ENCODE results near the gene APLF. TPM values are rescaled to one million over a fixed set of nuclear protein-coding genes. Genes with fewer than 3 reads are reported as not detected.

The APLF gene
- total and polyA plus RNA-seq, 10 of the 15 experiments (the other 5 are each of a cell fraction or from before 2014, with no cell fraction given): 0.66 to 2.8 (median 1.8) TPM

DNA sequence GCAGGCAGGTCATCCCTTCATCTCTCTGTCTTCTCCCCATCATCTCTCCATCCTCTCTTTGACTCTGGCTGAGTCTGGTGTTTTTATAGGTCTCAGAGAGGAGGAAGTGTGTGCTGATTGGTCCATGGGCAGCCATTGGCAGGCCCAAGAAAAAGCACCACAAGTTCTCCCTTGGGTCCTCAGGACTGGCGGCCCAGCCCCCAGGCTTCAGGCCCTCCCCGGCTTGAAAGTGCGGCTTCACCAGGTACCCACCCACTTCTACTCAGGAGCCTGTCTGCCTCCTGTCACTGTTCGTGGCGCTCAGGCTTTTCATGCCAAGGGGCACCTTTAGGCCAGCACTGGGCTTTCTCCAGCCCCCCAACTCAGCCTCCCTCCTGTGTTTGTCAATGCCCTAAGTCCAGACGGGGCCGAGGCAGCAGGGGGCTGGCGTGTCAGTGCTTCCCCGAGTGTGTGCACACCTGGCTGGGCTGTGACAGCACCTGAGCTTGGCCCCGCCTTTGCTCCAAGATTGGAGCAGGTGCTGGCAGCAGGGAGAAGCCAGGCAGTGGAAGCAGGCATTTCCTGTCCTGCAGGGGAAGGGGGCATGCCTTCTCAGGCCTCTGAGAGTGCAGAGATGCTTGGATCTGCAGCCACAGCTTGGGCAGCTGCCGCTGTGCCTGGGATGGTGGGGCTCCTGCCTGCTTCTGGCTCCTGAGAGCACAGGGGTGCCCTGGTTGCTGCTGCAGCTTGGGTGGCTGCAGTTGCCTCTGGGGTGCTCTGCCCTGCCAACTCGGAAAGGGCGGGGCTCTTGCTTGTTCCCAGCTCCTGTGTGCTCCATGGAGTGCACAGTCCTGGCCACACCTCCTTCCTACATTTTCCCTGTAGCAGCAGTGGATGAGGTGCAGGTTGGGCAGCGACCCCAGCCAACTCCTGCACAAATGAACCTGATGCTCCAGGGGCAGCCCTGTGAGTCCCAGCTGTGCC, 34.4 kb upstream of the APLF start (continued):
- TF ChIP-seq RAD21 (IDR thresholded peaks at IDR 0.05; ENCODE audit: insufficient read depth, low read depth, low read length) (no peak), FOS (IDR thresholded peaks at IDR 0.05; ENCODE audit: borderline replicate concordance, extremely low read depth, insufficient read length) (no peak), KAT2A (conservative IDR thresholded peaks at IDR 0.05; ENCODE audit: control insufficient read depth, low read depth, low read length) (no peak), FOXM1 (IDR thresholded peaks at IDR 0.05; ENCODE audit: low read depth, low read length) (no peak)
- TF ChIP-seq, protein P1, sequence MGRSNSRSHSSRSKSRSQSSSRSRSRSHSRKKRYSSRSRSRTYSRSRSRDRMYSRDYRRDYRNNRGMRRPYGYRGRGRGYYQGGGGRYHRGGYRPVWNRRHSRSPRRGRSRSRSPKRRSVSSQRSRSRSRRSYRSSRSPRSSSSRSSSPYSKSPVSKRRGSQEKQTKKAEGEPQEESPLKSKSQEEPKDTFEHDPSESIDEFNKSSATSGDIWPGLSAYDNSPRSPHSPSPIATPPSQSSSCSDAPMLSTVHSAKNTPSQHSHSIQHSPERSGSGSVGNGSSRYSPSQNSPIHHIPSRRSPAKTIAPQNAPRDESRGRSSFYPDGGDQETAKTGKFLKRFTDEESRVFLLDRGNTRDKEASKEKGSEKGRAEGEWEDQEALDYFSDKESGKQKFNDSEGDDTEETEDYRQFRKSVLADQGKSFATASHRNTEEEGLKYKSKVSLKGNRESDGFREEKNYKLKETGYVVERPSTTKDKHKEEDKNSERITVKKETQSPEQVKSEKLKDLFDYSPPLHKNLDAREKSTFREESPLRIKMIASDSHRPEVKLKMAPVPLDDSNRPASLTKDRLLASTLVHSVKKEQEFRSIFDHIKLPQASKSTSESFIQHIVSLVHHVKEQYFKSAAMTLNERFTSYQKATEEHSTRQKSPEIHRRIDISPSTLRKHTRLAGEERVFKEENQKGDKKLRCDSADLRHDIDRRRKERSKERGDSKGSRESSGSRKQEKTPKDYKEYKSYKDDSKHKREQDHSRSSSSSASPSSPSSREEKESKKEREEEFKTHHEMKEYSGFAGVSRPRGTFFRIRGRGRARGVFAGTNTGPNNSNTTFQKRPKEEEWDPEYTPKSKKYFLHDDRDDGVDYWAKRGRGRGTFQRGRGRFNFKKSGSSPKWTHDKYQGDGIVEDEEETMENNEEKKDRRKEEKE (IDR thresholded peaks at IDR 0.05): no peak
- TF ChIP-seq, protein P2, sequence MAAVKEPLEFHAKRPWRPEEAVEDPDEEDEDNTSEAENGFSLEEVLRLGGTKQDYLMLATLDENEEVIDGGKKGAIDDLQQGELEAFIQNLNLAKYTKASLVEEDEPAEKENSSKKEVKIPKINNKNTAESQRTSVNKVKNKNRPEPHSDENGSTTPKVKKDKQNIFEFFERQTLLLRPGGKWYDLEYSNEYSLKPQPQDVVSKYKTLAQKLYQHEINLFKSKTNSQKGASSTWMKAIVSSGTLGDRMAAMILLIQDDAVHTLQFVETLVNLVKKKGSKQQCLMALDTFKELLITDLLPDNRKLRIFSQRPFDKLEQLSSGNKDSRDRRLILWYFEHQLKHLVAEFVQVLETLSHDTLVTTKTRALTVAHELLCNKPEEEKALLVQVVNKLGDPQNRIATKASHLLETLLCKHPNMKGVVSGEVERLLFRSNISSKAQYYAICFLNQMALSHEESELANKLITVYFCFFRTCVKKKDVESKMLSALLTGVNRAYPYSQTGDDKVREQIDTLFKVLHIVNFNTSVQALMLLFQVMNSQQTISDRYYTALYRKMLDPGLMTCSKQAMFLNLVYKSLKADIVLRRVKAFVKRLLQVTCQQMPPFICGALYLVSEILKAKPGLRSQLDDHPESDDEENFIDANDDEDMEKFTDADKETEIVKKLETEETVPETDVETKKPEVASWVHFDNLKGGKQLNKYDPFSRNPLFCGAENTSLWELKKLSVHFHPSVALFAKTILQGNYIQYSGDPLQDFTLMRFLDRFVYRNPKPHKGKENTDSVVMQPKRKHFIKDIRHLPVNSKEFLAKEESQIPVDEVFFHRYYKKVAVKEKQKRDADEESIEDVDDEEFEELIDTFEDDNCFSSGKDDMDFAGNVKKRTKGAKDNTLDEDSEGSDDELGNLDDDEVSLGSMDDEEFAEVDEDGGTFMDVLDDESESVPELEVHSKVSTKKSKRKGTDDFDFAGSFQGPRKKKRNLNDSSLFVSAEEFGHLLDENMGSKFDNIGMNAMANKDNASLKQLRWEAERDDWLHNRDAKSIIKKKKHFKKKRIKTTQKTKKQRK (IDR thresholded peaks at IDR 0.05; ENCODE audit: low read depth, low read length): no peak
- TF ChIP-seq, protein P3, sequence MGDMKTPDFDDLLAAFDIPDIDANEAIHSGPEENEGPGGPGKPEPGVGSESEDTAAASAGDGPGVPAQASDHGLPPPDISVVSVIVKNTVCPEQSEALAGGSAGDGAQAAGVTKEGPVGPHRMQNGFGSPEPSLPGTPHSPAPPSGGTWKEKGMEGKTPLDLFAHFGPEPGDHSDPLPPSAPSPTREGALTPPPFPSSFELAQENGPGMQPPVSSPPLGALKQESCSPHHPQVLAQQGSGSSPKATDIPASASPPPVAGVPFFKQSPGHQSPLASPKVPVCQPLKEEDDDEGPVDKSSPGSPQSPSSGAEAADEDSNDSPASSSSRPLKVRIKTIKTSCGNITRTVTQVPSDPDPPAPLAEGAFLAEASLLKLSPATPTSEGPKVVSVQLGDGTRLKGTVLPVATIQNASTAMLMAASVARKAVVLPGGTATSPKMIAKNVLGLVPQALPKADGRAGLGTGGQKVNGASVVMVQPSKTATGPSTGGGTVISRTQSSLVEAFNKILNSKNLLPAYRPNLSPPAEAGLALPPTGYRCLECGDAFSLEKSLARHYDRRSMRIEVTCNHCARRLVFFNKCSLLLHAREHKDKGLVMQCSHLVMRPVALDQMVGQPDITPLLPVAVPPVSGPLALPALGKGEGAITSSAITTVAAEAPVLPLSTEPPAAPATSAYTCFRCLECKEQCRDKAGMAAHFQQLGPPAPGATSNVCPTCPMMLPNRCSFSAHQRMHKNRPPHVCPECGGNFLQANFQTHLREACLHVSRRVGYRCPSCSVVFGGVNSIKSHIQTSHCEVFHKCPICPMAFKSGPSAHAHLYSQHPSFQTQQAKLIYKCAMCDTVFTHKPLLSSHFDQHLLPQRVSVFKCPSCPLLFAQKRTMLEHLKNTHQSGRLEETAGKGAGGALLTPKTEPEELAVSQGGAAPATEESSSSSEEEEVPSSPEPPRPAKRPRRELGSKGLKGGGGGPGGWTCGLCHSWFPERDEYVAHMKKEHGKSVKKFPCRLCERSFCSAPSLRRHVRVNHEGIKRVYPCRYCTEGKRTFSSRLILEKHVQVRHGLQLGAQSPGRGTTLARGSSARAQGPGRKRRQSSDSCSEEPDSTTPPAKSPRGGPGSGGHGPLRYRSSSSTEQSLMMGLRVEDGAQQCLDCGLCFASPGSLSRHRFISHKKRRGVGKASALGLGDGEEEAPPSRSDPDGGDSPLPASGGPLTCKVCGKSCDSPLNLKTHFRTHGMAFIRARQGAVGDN (IDR thresholded peaks at IDR 0.05): no peak
- TF ChIP-seq, protein P4, sequence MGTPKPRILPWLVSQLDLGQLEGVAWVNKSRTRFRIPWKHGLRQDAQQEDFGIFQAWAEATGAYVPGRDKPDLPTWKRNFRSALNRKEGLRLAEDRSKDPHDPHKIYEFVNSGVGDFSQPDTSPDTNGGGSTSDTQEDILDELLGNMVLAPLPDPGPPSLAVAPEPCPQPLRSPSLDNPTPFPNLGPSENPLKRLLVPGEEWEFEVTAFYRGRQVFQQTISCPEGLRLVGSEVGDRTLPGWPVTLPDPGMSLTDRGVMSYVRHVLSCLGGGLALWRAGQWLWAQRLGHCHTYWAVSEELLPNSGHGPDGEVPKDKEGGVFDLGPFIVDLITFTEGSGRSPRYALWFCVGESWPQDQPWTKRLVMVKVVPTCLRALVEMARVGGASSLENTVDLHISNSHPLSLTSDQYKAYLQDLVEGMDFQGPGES (IDR thresholded peaks at IDR 0.05): no peak

Data from GM12878 (cell line).